GM12801 (cell line): ENCODE measurements around the gene RBPJ.

ENCODE experiments used
- CTCF ChIP-seq: IDR thresholded peaks from one replicate; pipeline ENCODE4 v1.5.1; 2011; ENCODE audit warnings: control low read depth; ENCODE audit not compliant: insufficient read length; ENCODE audit errors: extremely low read depth

Gene RBPJ

GRCh38 chr4:26356081-26356501 is 35.3 kb downstream of the RBPJ start:
- no peak for TF ChIP-seq CTCF

DNA sequence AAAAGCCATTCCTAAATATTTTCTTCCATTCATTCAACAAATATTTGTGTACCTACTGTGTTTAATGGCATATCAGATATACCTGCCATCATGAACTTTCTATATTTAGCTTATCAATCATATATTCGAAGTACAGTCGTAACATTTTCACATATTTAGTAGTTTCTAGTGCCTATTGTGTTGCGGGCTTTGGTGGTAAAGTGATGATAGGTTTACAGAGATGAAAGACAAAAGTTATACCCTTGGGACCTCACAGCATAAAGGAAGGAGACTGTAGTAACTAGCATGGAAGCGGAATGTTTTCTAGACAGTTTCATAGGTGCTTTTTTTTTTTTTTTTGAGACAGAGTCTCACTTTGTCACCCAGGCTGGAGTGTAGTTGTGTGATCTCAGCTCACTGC is 39.5 kb downstream of the RBPJ start:
- no peak for TF ChIP-seq CTCF

- no peak for TF ChIP-seq CTCF
Observed at GRCh38 chr4:26360864-26361263, 40.0 kb downstream of the RBPJ start.

DNA sequence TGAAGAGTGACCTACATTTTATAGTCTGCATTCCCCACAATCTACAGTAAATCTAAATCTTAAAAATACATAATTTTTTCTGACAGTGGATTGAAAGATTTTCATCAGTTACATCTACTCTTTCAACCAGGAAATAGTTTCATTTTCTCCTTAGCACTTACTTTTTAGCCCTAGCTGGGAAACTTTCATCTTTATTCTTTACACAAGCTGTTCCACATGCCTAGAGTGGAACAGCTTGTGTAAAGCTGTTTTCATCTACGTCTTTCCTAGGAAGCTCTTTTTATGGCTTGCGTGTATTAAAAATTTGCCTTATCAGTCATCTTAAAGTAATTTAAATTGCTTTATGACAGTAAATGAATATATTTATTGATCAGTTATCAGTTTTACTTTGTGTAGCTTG is 40.5 kb downstream of the RBPJ start:
- TF ChIP-seq CTCF = no peak

GRCh38 chr4:26362745-26363439 is 42.1 kb downstream of the RBPJ start:
- no peak for TF ChIP-seq CTCF

DNA sequence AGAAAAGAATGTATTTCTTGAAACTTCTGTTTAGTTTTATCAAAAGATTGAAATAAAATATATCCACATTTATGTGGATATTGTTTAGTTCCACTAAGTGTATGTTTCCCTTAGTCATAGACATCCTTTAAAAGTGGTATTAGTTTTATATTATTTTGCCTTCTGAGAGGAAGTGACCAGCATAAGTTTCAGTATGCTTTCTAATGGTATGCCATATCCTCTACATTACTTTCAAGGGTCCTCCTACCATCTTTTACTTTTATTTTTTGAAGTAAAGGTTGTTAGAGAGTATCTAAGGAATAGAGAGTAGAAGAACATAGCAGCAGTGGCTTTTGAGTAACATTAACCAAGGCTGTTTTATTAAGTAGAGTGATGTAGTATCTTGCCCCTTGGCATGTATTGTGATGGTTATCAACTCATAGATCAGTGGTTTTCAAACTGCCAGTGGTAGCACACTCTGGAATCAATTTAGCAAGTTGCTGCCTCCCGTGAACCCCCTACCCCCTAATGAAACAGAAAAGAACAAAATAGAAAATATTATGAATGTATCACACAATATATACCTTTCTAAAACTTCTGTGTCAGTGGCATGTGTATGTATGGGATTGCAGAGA is 44.8 kb downstream of the RBPJ start:
- no peak for TF ChIP-seq CTCF

DNA sequence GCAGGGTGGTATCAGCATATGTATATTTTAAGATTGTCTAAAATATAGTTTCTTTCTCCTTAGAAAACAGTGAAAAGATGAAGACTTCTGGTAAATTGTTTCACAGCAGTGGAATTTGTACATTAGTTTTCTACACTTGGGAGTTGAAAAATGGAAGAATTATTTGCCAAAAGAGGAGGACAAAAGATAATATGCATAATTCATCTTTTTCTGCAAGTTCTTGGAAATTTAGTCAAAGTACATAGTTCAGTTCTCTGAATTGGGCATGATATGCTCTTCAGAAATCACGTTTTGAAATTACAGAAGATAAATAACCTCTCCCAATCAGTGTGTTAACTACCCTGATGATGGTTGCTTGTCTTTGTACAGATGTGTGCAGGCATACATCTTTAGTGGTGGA is 47.0 kb downstream of the RBPJ start:
- TF ChIP-seq CTCF = no peak
